Lower leg skin (tissue), 3 donors: ENCODE results near the gene CD52.

ENCODE experiments used
- POLR2A ChIP-seq, 2 donors: fragments of 450-650 bp; IDR thresholded peaks; one replicate each; pipeline ENCODE4 v1.6.1; 2016 to 2017; ENCODE audit warnings: antibody characterized with exemption in 2 of 2, mild to moderate bottlenecking in 1 of 2, moderate library complexity in 1 of 2
- TF ChIP-seq, protein P1 (sequence below), 3 donors: fragments of 450-650 bp; IDR thresholded peaks; one replicate each; pipeline ENCODE4 v1.5.1; 2016; ENCODE audit warnings: antibody characterized with exemption in 3 of 3, mild to moderate bottlenecking in 3 of 3, moderate library complexity in 2 of 3

DNA sequence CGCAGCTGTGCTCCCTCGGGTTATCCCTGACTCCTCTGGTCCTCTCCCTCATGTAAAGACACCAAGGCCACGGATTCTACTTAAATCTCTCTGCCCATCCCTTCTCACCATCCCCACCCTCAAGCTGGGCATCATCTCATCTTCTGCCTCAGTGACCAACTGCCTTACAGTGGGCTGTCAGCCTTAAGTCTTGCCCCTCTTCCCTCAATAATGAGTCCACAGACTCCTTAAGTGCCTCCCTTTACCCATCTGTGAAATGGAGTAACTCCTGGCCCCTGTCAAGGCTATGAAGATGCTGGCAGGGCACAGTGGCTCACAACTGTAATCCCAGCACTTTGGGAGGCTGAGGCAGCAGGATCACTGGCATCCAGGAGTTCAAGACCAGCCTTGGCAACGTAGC, 25.8 kb upstream of the CD52 start:
- TF ChIP-seq, protein P1, sequence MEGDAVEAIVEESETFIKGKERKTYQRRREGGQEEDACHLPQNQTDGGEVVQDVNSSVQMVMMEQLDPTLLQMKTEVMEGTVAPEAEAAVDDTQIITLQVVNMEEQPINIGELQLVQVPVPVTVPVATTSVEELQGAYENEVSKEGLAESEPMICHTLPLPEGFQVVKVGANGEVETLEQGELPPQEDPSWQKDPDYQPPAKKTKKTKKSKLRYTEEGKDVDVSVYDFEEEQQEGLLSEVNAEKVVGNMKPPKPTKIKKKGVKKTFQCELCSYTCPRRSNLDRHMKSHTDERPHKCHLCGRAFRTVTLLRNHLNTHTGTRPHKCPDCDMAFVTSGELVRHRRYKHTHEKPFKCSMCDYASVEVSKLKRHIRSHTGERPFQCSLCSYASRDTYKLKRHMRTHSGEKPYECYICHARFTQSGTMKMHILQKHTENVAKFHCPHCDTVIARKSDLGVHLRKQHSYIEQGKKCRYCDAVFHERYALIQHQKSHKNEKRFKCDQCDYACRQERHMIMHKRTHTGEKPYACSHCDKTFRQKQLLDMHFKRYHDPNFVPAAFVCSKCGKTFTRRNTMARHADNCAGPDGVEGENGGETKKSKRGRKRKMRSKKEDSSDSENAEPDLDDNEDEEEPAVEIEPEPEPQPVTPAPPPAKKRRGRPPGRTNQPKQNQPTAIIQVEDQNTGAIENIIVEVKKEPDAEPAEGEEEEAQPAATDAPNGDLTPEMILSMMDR (IDR thresholded peaks at IDR 0.05): no peak
- TF ChIP-seq POLR2A (IDR thresholded peaks at IDR 0.05): no peak
